HS-27A (cell line): ENCODE results near the gene PCDHB6.
"Not testable (repeated sequence)": the region's sequence is repeated elsewhere in the genome, so short reads cannot be mapped to it uniquely, and the experiment has no call there.

Experiments
- DNase-seq: peaks from one replicate; pipeline ENCODE4 v3.0.0-alpha.2; 2012; ENCODE audit warnings: low read depth, missing footprints

Gene PCDHB6

GRCh38 chr5:141149812-141150211, at the start of gene PCDHB6:
PCDHB6 (plus strand) TSS chr5:141150057; CDS start chr5:141150258, 201 bp downstream.
- DNase-seq, result no peak

GRCh38 chr5:141100243-141100805, 49.5 kb upstream of the PCDHB6 start, which contains the start of gene PCDHB3:
PCDHB3 (plus strand) TSS chr5:141100473; CDS start chr5:141100650, 177 bp downstream.
- no peak for DNase-seq

GRCh38 chr5:141101059-141101458, 48.8 kb upstream of the PCDHB6 start:
- no peak for DNase-seq

- DNase-seq, result not testable (repeated sequence)
These were observed 47.8 kb upstream of the PCDHB6 start for GRCh38 chr5:141102070-141102469.

GRCh38 chr5:141102471-141102870, 47.4 kb upstream of the PCDHB6 start:
- not testable (repeated sequence) for DNase-seq

- no peak for DNase-seq
These were observed 44.5 kb upstream of the PCDHB6 start for GRCh38 chr5:141105350-141105749.

DNA sequence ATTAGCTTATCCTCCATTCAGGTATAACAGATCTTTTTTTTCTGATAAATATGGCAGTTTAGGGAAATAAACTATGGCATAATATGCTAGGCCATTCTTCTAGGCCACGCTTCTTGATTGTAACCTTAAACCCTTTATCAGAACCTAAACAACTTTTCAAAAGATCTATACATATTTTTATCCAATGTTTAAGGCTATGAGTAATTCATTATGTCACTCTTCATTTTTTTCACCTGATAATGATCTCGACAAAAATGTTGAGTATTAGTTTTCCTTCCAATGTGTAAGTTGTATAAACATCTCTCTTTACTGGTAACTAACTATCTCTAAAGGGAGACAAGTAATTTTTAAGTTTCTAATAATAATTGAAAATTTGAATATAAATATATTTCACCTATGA, 30.6 kb upstream of the PCDHB6 start:
- DNase-seq, result no peak

DNA sequence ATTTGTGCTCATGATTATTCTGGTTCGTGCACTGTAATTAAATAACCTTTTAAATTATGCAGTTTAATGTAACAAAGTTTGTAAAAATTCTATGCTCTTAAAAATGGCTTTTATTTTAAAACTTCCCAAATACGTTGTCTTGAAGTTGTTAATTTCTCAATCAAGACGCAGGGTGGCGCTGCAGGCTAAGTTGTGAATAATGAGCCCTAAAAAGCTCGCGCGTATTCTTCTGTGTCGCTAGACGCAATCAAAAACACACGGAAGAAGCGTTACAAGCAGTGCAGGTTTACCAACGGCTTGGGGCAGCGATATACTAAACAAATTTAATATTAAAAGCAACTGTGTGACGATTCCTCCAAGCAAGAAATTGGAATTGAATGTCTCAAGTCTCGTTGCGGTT, 28.3 kb upstream of the PCDHB6 start, which contains the start of gene PCDHB4:
Gene PCDHB4 (plus strand): TSS at position 256 of the 400 bp plus-strand sequence. CDS start 181 bp downstream, outside the sequence.
- DNase-seq, result no peak

GRCh38 chr5:141121985-141122384, 27.9 kb upstream of the PCDHB6 start:
- DNase-seq, result no peak

- DNase-seq, result not testable (repeated sequence)
These were observed 26.3 kb upstream of the PCDHB6 start for GRCh38 chr5:141123396-141124135.

DNA sequence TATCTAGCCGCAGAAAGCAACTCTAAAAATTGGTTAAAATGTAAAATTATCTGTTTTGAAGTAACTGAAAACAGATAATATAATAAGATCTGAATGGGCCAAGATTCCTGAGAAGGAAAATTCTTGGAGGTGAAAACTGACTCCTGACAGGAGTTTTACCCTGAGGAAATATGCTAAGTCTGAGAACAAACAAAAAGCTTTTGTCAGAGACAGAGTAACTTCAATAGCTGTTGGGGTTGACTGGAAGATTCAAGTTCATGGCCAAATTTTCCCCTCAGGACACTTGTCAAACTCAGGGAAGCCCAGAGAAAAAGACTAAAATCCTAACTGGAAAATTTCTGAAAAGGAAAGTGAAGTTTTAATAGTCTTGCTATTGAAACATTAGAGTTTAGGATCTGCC, 22.6 kb upstream of the PCDHB6 start:
- no peak for DNase-seq

DNA sequence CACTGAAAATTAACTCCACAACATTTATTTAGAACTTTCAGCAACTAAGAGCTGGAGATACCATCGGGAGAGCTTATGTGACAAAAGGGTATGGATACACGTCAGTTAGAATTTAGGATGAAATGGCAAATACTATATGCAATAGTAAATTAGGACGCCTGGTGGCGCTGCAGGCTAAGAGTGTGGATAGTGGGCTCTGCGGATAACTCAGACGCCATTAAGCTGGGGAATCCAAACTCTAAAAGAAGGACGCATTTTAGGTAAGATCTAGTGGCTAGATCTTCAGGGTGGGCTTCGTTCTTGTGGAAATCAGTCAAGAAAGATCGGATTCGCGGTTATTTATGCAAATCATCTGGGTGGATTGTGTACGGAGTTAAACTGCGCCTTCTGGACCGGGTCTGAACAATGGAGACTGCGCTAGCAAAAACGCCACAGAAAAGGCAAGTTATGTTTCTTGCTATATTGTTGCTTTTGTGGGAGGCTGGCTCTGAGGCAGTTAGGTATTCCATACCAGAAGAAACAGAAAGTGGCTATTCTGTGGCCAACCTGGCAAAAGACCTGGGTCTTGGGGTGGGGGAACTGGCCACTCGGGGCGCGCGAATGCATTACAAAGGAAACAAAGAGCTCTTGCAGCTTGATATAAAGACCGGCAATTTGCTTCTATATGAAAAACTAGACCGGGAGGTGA, 14.7 kb upstream of the PCDHB6 start, which contains the start of gene PCDHB5:
Gene PCDHB5 (plus strand): TSS at position 177 of the 688 bp plus-strand sequence. CDS start 229 bp downstream, at position 406.
- no peak for DNase-seq

DNA sequence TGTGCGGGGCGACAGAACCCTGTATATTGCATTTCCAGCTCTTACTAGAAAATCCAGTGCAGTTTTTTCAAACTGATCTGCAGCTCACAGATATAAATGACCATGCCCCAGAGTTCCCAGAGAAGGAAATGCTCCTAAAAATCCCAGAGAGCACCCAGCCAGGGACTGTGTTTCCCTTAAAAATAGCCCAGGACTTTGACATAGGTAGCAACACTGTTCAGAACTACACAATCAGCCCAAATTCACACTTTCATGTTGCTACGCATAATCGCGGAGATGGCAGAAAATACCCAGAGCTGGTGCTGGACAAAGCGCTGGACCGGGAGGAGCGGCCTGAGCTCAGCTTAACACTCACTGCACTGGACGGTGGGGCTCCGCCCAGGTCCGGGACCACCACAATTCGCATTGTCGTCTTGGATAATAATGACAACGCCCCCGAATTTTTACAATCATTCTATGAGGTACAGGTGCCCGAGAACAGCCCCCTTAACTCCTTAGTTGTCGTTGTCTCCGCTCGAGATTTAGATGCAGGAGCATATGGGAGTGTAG, 14.1 kb upstream of the PCDHB6 start:
- no peak for DNase-seq

GRCh38 chr5:141137346-141137745, 12.5 kb upstream of the PCDHB6 start:
- not testable (repeated sequence) for DNase-seq

DNA sequence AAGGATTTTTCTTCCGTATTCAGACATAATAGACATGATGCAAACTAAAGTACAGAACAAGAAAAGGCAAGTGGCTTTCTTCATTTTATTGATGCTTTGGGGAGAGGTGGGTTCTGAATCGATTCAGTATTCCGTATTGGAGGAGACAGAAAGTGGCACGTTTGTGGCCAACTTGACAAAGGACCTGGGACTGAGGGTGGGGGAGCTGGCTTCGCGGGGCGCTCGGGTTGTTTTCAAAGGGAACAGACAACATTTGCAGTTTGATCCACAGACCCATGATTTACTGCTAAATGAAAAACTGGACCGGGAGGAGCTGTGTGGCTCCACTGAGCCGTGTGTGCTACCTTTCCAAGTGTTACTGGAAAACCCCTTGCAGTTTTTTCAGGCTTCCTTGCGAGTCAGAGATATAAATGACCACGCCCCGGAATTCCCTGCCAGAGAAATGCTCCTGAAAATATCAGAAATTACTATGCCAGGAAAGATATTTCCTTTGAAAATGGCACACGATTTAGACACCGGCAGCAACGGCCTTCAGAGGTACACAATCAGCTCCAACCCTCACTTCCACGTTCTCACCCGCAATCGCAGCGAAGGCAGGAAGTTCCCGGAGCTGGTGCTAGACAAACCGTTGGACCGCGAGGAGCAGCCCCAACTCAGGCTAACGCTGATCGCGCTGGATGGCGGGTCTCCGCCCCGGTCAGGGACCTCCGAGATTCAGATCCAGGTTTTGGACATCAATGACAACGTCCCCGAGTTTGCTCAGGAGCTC, 551 bp downstream of the PCDHB6 start:
- no peak for DNase-seq

- DNase-seq, result no peak
These were observed 1.1 kb downstream of the PCDHB6 start for GRCh38 chr5:141150993-141151325.

DNA sequence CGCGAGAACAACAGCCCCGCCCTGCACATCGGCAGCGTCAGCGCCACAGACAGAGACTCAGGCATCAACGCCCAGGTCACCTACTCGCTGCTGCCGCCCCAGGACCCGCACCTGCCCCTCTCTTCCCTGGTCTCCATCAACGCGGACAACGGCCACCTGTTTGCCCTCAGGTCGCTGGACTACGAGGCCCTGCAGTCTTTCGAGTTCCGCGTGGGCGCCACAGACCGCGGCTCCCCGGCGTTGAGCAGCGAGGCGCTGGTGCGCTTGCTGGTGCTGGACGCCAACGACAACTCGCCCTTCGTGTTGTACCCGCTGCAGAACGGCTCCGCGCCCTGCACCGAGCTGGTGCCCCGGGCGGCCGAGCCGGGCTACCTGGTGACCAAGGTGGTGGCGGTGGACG, 1.8 kb downstream of the PCDHB6 start:
- not testable (repeated sequence) for DNase-seq

- not testable (repeated sequence) for DNase-seq
These were observed 2.2 kb downstream of the PCDHB6 start for GRCh38 chr5:141152096-141152495.

GRCh38 chr5:141155540-141156374, 5.9 kb downstream of the PCDHB6 start:
- DNase-seq, result no peak

DNA sequence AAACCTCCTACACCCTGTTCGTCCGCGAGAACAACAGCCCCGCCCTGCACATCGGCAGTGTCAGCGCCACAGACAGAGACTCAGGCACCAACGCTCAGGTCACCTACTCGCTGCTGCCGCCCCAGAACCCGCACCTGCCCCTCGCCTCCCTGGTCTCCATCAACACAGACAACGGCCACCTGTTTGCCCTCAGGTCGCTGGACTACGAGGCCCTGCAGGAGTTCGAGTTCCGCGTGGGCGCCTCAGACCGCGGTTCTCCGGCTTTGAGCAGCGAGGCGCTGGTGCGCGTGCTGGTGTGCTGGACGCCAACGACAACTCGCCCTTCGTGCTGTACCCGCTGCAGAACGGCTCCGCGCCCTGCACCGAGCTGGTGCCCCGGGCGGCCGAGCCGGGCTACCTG, 7.5 kb downstream of the PCDHB6 start:
- DNase-seq, result not testable (repeated sequence)

DNA sequence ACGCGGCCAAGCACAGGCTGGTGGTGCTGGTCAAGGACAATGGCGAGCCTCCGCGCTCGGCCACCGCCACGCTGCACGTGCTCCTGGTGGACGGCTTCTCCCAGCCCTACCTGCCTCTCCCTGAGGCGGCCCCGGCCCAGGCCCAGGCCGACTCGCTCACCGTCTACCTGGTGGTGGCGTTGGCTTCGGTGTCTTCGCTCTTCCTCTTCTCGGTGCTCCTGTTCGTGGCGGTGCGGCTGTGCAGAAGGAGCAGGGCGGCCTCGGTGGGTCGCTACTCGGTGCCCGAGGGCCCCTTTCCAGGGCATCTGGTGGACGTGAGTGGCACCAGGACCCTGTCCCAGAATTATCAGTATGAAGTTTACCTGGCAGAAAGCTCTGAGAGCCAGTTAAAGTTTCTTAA, 8.0 kb downstream of the PCDHB6 start:
- DNase-seq, result not testable (repeated sequence)
